Activated CD8-positive, alpha-beta memory T cell treated with anti-CD3 and anti-CD28 coated beads for 4 hours (primary cell): Measurements from ENCODE around the gene HACD2.
"Not testable (repeated sequence)": the region's sequence is repeated elsewhere in the genome, so short reads cannot be mapped to it uniquely, and the experiment has no call there.

Experiments
- DNase-seq, 2 donors: peaks; one replicate each; pipeline ENCODE4 v3.0.0-alpha.2; 2020; ENCODE audit warnings: low read depth in 2 of 2

The HACD2 gene

GRCh38 chr3:123525433-123525832, 59.4 kb downstream of the HACD2 start:
- no peak for DNase-seq

GRCh38 chr3:123524981-123525380, 59.9 kb downstream of the HACD2 start:
- DNase-seq, result no peak

GRCh38 chr3:123523023-123523412, 61.8 kb downstream of the HACD2 start:
- no peak for DNase-seq

DNA sequence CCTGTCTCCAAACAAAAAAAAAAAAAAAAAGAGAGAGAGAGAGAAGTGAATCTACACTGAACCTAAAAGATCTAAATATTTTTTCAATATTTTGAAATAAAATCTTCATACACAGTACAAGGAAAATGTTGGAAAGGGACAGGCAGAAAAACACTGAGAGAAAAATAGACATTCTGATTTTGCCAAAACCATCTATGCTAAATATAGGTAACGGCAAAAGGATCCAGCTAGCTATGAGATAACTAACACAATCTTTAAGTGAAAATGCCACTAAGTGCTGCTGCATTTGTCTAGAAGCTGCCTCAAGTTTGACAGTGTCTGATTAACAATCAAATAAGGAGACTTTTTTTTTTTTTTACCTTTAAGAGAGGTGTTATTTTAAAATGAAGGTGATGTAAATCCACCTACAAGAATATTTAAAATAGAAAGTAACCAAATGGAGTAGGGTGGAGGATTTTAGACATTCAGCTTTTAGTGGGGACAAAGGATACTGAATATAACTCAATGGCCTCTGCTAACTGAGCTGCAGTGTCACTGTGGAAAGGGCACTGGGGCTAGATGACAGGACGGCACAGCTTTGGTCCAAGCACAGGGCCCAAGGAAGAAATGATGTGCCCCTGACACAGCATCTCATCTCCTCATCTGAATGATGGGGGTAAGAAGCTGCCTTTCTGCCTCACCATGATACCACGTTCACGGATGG, 62.4 kb downstream of the HACD2 start:
- no peak for DNase-seq

- DNase-seq, result no peak
Measured at GRCh38 chr3:123521179-123521969, 63.5 kb downstream of the HACD2 start.

- no peak for DNase-seq
Measured at GRCh38 chr3:123520656-123521055, 64.2 kb downstream of the HACD2 start.

- no peak for DNase-seq
Measured at GRCh38 chr3:123518892-123519485, 65.9 kb downstream of the HACD2 start.

GRCh38 chr3:123511726-123512125, 73.1 kb downstream of the HACD2 start:
- no peak for DNase-seq

DNA sequence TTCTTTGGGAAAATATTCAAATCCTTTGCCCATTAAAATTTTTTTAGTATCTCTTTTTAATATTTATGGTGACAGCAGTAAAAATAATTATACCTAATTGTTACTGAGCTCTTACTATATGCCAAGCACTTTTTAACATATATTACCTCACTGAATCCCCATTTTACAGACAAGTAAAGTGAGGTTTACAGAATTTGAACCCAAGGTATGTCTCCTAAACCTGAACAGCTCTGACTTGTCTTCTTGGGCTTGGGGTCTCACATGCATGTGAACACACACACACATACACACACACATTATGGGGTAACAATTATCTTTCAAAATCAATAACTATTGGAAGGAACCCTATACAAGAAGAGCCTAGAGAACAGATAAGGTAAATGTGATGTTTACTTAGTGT, 73.8 kb downstream of the HACD2 start:
- no peak for DNase-seq

GRCh38 chr3:123508178-123508577, 76.7 kb downstream of the HACD2 start:
- DNase-seq, result no peak

- DNase-seq, result no peak
Measured at GRCh38 chr3:123505820-123506219, 79.0 kb downstream of the HACD2 start.

DNA sequence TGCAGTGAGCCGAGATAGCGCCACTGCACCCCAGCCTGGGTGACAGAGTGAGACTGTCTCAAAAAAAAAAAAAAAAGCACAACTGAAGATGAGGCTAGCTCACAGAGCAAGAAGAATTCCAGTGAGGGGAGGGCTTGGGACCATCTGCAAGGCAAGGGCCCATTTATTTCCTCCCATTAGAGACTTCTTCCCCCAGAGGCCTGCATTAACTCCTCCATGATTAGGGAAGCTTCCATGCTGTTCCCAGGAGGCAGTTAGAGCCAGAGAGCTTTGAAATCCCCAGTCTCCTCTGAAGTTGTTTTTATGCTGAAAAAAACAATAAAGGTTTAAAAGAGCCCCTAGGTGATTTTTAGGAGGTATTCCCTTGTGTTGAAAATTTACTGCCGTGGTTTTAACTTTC, 81.7 kb downstream of the HACD2 start:
- no peak for DNase-seq

- DNase-seq, result no peak
Measured at GRCh38 chr3:123499322-123499721, 85.5 kb downstream of the HACD2 start.

DNA sequence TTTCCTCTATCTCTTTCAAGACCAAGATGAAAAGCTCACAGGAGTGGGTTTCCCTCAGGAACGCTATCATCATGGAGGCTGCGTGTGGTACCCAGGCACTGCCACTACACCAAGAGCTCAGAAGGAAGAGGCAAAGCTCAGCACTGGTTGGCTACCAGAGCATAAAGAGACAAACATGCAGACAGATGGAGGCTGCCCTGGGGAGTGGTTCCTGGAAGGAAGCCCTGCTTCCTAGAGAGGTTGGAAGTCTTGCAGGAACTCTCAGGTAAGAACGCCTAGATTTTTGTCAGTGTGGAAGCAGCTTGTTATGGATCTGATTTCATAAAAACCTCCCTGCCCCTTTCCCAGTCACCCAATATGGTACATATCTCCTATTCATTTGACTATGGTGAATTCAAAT, 86.1 kb downstream of the HACD2 start:
- no peak for DNase-seq

- DNase-seq, result no peak
Measured at GRCh38 chr3:123493912-123494311, 90.9 kb downstream of the HACD2 start.

- DNase-seq, result no peak
Measured at GRCh38 chr3:123491966-123492587, 92.8 kb downstream of the HACD2 start.

DNA sequence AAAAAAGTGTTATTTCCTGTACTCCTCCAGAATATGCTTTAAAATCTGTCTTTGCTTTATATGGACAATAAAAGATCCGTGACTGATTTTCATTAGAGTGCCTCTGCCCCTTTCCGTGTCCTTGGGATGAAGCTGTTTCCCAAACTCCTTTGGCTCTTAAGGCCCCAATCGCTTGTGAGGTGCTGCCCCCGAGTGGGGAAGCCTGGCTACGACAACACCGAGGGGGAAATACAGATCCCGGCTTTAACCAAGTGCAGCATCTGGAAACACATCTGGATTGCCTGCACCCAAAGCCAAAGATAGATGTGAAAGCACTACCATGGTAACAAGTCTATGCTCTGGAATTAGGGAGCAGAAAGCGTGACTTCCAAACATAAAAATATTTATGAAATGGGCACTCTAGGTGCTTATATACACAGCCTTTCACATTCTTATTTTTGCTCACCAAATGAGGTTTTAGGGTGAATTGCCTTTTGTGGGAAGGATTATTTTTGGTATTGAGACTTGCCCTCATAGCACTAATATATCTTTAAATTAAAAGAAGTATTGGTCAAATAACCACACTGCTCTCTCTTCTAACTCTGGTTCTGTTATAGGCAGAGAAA, 95.4 kb downstream of the HACD2 start:
- no peak for DNase-seq

GRCh38 chr3:123488645-123489347, 96.1 kb downstream of the HACD2 start:
- DNase-seq, result no peak

DNA sequence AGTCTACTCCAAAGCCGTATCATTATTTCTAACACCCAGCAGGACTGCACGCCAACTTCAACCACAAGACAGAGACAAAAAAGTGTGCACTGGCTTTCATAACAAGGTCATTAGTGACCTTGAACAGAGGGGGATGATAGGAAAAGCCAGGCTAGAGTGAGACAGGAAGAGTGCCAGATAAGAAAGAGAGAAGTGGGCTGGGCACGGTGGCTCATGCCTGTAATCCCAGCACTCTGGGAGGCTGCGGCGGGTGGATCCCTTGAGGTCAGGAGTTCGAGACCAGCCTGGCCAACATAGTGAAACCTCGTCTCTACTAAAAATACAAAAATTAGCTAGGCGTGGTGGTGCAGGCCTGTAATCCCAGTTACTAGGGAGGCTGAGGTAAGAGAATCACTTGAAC, 97.8 kb downstream of the HACD2 start:
- DNase-seq, result not testable (repeated sequence)

DNA sequence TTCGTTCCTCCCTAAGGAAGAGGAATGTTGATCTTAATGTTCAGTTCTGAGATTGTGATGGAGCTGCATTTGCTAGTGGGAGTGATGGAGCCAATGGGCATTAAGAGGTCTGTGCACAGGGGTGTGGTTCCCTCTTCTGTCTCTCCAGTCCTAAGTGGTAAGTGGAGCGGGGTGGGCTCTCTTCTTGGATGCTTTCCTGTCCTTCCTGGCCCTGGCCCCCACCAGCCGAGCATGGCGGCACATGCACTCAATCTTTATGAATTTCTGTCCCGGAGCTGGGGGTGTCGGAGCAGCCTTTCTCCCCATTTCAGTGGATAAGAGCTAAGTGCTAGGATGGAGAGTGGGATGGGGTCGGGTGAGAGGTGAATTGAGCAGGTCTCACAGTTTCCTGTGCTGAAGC, 98.4 kb downstream of the HACD2 start:
- no peak for DNase-seq

DNA sequence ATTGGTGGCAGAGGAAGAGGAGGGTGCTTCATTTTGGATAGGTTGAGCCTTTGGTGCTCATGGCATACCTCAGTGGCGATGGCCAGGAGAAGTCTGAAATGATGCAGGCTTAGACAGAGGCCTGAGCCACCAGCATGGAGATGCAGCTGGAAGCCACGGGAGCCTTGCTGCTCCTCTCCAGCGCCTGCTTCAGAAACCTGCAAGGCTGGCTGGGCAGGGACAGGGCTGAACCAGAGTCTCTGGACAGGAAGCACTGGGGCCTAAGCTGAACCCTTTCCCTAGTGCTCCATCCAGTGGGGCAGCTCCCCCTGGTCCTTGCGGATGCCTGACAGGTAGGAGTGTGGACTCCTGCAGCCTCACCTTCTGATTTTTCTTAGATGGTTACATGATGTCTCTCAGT, 99.3 kb downstream of the HACD2 start:
- no peak for DNase-seq

GRCh38 chr3:123483146-123483545, 101.7 kb downstream of the HACD2 start:
- no peak for DNase-seq
